Measurements from ENCODE around the gene HMBS.
A peak's percentile ranks its signal among the peaks of the same experiment; 100 is the strongest.

Gene HMBS

GRCh38 chr11:119077839-119078238, 6.8 kb upstream of the HMBS start:
- DNase-seq = no peak

- DNase-seq = no peak
Measured at GRCh38 chr11:119078675-119079420, 5.8 kb upstream of the HMBS start.

GRCh38 chr11:119081682-119082260, 2.9 kb upstream of the HMBS start:
- DNase-seq = no peak

GRCh38 chr11:119085437-119085847, 761 bp downstream of the HMBS start:
- DNase-seq = no peak

GRCh38 chr11:119087123-119087522, 2.4 kb downstream of the HMBS start:
- no peak for DNase-seq

GRCh38 chr11:119087747-119088241, 3.1 kb downstream of the HMBS start:
- no peak for DNase-seq

GRCh38 chr11:119088406-119088805, 3.7 kb downstream of the HMBS start:
- DNase-seq = no peak

- no peak for DNase-seq
Measured at GRCh38 chr11:119089319-119089718, 4.6 kb downstream of the HMBS start.

- DNase-seq = no peak
Measured at GRCh38 chr11:119091178-119091577, 6.5 kb downstream of the HMBS start.

- peak; percentile 48 for DNase-seq
Measured at GRCh38 chr11:119091966-119092879, 7.5 kb downstream of the HMBS start.

- peak; percentile 39 for DNase-seq
Measured at GRCh38 chr11:119092880-119093842, 8.5 kb downstream of the HMBS start.

GRCh38 chr11:119093942-119094815, 9.5 kb downstream of the HMBS start:
- DNase-seq = peak; percentile 40

- DNase-seq = no peak
Measured at GRCh38 chr11:119094816-119095065, 10.1 kb downstream of the HMBS start.

- peak; percentile 100 for DNase-seq
Measured at GRCh38 chr11:119095066-119095880, 10.6 kb downstream of the HMBS start.

- DNase-seq = no peak
Measured at GRCh38 chr11:119099711-119100110, 15.0 kb downstream of the HMBS start.

GRCh38 chr11:119100246-119100970, 15.7 kb downstream of the HMBS start:
- DNase-seq = peak; percentile 59

- peak; percentile 48 for DNase-seq
Measured at GRCh38 chr11:119100994-119101758, 16.5 kb downstream of the HMBS start.

GRCh38 chr11:119101759-119102423, 17.2 kb downstream of the HMBS start, which contains the start of gene DPAGT1:
DPAGT1 (minus strand) TSS chr11:119101853; CDS start chr11:119101655, 198 bp downstream.
- DNase-seq = peak; percentile 98
